Activated naive CD4-positive, alpha-beta T cell treated with anti-CD3 and anti-CD28 coated beads, Interleukin-2, amount 50 U/mL, for 72 hours (primary cell): ENCODE measurements around the gene STK11. TPM values are rescaled to one million over a fixed set of nuclear protein-coding genes. Genes with fewer than 3 reads are reported as not detected.

ENCODE experiments used
- ATAC-seq, 2 donors: fragments of 150-1000 bp; cut with Tn5 transposase; 2 replicates each; pipeline ENCODE4 v1.10.0; 2021; ENCODE audit warnings: mild to moderate bottlenecking in 2 of 2, moderate library complexity in 2 of 2
- DNase-seq, 2 donors: peaks; one replicate each; pipeline ENCODE4 v3.0.0; 2021 to 2022; ENCODE audit warnings: low spot score in 2 of 2
- H3K27ac Mint-ChIP-seq, 2 donors: one replicate each; pipeline ENCODE4 v1.8.0; 2022; ENCODE audit warnings: mild to moderate bottlenecking in 2 of 2, mixed read lengths in 2 of 2
- H3K36me3 Mint-ChIP-seq, 2 donors: one replicate each; pipeline ENCODE4 v1.8.0; 2022; ENCODE audit warnings: mixed read lengths in 2 of 2
- H3K9me3 Mint-ChIP-seq, 2 donors: one replicate each; pipeline ENCODE4 v1.8.0; 2022; ENCODE audit warnings: mixed read lengths in 2 of 2
- total RNA-seq, 2 donors: library from RNA; stranded (reverse); gene quantifications; one replicate each; pipeline ENCODE4 v1.2.3, GENCODE V29; 2022

Gene STK11
- total RNA-seq, 2 donors from 2014 or later = 73.1 to 86.4 TPM

DNA sequence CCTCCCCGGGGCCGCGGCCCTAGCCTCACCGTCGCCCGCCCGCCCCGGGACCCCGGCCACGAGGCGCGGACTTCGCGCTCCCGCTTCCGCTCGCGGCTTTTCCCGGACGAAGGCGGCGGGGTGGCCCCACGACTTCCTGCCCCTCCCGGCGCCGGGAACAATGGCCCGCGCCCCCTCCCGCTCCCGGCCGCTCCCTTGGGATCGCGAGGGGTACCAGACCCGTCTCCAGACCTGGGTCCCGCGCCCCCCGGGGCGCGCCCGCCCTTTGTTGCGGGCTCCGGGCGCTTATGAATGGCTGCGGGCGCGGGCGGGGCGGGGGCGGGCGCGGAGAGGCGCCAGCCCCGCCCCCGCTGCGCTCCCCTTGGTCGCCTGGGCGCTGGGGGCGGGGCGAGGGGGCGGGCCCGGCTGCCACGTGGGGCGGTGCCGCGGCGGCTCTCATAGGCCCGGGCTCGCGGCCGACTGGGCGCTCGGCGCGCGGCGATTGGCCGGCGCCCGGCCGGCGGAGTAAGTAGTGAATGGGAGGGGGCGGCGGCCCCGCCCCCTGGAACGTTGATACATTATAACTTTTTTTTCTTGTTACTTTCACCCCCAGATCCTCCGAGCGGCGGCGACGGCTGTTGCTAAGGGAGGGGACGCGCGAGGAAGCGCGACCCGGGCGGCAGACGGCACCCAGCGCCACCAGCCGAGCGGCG, 43.9 kb downstream of the STK11 start:
- Mint-ChIP-seq H3K36me3 (peaks cover 13 to 15% of the 10 kb centered on the region in 2 donors), H3K27ac (peak overlapping the region; percentile 69 to 93), H3K9me3 (no peaks in the 10 kb centered on the region)
- peak; percentile 43 to 60 for ATAC-seq
- peak; percentile 90 to 97 for DNase-seq

DNA sequence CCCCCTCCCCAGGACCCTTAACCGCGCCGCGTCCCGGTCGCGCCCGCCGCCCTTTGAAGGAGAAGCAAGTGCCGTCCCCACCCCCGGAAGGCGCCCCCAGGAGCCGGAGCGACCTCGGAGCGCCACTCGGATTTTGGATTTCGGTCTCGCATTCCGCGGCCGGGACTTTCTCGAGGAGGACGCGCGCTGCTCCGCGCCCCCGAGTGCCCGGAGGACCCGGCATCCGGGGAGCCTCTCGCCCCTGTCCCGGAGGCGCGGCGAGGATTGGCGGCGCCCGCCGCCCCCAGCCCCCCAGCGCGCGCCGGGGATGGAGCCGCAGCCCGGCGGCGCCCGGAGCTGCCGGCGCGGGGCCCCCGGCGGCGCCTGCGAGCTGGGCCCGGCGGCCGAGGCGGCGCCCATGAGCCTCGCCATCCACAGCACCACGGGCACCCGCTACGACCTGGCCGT, 44.4 kb downstream of the STK11 start:
- Mint-ChIP-seq H3K9me3 (no peaks in the 10 kb centered on the region), H3K27ac (peak overlapping the region in 1 of 2 donors; percentile 69), H3K36me3 (peaks cover 15 to 18% of the 10 kb centered on the region in 2 donors)
- ATAC-seq (no peak), DNase-seq (no peak)

DNA sequence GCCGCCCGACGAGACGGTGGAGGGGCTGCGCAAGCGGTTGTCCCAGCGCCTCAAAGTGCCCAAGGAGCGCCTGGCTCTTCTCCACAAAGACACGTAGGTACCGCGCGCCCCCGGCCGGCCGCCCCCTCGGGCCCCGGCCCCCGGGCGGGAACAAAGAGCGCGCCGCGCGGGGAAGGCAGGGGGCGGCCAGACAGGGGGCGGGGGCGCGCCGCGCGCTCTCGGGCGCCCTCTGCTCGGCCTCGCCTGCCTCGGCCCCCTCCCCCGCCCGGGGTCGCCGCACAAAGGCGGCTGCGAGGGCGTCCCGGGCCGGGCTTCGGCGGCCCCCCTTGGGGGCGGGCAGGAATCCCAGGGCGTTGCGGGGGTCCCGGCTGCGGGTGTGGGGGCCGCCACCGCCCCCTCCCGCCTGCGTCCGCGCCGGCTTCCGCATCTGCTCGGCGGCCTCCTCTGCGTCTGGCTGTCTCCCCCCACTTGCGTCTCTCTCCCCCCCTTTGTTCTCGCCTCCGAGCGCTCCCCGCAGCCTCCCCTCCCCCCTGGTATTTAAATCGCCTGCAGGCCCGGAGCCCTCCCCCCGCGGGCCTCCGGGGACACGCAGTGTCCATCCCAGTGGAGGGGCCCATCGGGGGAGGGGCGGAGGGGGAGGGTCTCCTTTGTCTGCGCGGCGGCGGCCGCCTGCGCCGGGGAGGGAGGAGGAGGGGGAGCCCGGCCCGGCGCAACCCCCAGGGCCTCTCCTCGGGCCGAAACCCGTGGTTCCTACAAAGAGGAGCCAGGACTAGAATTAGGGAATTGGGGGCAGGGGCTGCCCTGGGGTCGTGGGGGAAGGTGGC, 45.1 kb downstream of the STK11 start:
- DNase-seq (no peak), ATAC-seq (no peak)
- H3K9me3 Mint-ChIP-seq = no peaks in the 10 kb centered on the region
- peaks cover 15 to 20% of the 10 kb centered on the region in 2 donors for H3K36me3 Mint-ChIP-seq
- peak overlapping the region; percentile 92 to 95 for H3K27ac Mint-ChIP-seq

DNA sequence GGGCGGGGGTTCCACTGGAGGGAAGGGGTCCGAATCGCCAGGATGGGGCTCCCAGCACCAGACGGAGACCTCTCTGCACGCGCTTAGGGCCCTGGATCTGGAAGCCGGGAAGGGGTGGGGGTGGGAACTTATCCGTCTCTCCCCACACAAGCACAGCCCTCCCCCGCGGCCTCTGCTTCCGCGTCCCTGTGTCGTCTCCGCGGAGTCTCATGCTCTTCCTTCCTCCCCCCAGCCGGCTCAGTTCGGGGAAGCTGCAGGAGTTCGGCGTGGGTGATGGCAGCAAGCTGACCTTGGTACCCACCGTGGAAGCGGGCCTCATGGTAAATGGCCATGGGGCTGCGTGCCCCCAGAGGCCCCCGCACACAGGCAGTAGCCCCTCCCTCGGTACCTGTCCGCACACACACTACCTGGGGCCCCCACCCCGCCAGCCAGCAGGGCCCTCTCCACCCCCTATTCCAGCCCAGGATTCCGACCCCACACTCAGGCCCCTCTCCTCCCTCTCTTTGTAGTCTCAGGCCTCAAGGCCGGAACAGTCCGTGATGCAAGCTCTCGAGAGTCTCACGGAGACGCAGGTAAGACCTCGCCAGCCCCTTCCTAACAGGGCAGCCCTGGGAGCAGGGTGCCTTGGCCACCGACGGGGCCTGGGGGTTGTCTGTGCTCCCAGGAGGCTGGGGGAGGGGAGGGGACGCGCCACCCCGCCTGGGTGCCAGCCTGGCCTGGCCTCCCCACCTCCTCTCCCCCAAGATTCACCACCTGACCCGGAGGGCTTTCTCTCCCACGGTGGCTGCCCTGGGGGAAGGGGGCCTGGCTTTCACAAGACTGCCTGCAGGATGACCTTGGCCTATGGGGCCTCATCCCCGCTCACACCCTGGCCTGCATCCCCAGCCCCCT, 46.0 kb downstream of the STK11 start:
- Mint-ChIP-seq H3K27ac (peak overlapping the region; percentile 92 to 95), H3K9me3 (no peaks in the 10 kb centered on the region), H3K36me3 (peaks cover 15 to 20% of the 10 kb centered on the region in 2 donors)
- DNase-seq (peak; percentile 64 to 73), ATAC-seq (peak in 1 of 2 donors; percentile 1)

DNA sequence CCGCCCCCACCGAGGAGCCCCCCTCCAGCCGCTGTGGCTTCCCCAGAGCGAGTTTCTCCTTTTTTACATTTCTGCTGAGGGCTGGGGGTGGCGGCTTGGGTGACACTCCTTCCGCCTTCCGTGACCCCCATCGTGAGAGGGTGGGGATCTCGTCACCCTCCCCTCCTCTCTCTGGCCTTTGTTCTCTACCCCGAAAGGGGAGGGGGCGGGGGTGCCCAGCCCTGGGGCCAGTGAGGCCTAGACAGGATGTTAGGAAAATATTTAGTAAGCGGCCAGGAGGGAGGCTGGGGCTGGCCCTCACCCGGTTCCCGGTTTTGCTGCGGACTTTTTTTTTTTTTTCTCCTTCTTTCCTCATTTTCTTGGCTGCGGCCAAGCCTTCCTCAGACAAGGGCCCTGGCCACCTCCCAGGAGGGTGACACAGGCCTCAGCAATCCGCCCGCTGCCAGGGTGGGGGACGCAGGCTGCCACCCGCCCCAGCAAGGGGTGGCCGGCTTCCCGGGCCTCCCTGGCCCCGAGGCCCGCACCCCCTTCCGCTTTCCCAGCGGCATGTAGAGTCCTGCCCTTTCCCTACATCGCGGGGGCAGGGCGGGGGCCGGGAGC, 46.7 kb downstream of the STK11 start:
- ATAC-seq (peak; percentile 9 to 39), DNase-seq (peak; percentile 63 to 90)
- Mint-ChIP-seq H3K9me3 (no peaks in the 10 kb centered on the region), H3K36me3 (peaks cover 15 to 20% of the 10 kb centered on the region in 2 donors), H3K27ac (peak overlapping the region; percentile 60 to 92)

DNA sequence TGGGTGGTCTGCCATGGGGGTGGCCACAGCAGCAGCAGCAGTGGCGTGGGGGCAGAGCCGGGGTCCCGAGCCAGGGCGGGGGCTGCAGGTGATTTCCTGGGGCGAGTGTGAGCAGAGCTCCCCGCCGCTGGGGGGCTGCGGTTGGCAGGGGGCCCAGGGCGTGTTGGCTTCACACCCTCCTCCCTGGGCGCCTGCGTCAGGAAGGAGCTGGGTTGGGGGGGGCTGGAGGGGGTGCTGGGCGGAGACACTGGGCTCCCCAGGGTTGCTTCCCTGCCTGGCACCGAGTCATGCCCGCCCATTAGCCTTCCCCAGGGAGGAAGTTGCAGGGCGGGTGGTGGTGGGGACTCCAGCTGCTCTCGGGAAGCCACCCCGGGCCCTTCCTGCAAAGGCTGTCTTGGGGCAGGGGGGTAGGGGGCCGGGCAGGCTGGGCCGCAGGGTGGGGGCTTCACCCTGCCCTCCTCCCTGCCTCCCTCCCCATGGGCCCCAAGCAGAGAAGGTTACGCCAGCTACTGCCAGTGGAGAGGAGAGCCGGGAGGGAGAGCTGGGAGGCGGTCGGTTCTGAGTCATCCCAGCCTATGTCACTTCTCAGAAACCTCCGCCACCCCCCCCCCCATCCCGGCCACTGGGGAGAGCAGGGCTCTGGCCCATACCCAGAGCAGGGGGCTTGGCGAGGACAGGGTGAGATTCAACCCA, 47.4 kb downstream of the STK11 start:
- peak; percentile 60 to 90 for DNase-seq
- Mint-ChIP-seq H3K9me3 (no peaks in the 10 kb centered on the region), H3K36me3 (peaks cover 20% of the 10 kb centered on the region in 2 donors), H3K27ac (peak overlapping the region; percentile 89 to 92)
- ATAC-seq = peak; percentile 30 to 57

DNA sequence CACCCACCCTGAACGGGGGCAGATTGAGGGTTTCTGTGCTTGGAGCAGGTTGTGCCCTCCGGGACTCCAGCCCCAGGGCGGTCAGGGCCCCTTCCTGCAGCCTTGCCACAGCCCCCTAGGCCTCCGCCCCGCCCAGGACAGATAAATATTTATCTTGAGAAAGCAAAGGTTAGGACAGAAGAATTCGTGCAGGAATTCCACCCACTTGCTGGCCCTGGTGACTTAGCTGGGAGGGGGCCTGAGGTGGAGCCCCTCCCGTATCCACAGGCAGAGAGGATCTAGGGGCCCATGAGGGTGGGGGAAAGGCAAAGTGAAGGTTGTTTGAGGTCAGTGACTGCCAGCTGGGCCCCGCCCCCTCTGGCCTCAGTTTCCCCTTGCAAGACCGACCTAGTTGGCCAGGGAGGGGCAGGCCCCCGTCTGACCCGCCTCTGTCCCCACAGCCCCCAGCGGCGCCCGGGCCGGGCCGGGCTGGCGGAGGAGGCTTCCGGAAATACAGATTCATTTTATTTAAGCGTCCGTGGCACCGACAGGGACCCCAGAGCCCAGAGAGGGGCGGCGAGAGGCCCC, 48.0 kb downstream of the STK11 start:
- H3K36me3 Mint-ChIP-seq = peaks cover 20% of the 10 kb centered on the region in 2 donors
- peak overlapping the region; percentile 89 to 92 for H3K27ac Mint-ChIP-seq
- no peaks in the 10 kb centered on the region for H3K9me3 Mint-ChIP-seq
- ATAC-seq = no peak
- no peak for DNase-seq

DNA sequence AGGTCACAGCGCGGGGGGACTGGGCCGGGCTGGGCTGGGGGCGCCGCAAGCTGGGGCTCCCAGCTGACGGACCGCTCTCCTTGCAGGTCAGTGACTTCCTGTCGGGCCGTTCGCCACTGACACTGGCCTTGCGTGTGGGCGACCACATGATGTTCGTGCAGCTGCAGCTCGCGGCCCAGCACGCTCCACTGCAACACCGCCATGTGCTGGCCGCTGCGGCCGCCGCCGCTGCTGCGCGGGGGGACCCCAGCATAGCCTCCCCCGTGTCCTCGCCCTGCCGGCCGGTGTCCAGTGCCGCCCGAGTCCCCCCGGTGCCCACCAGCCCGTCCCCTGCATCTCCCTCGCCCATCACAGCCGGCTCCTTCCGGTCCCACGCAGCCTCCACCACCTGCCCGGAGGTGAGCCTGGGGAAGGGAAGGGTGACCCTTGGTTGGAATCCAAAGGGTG, 48.5 kb downstream of the STK11 start:
- ATAC-seq = no peak
- DNase-seq = no peak
- Mint-ChIP-seq H3K36me3 (peaks cover 20 to 23% of the 10 kb centered on the region in 2 donors), H3K9me3 (no peaks in the 10 kb centered on the region), H3K27ac (peak overlapping the region in 1 of 2 donors; percentile 92)

DNA sequence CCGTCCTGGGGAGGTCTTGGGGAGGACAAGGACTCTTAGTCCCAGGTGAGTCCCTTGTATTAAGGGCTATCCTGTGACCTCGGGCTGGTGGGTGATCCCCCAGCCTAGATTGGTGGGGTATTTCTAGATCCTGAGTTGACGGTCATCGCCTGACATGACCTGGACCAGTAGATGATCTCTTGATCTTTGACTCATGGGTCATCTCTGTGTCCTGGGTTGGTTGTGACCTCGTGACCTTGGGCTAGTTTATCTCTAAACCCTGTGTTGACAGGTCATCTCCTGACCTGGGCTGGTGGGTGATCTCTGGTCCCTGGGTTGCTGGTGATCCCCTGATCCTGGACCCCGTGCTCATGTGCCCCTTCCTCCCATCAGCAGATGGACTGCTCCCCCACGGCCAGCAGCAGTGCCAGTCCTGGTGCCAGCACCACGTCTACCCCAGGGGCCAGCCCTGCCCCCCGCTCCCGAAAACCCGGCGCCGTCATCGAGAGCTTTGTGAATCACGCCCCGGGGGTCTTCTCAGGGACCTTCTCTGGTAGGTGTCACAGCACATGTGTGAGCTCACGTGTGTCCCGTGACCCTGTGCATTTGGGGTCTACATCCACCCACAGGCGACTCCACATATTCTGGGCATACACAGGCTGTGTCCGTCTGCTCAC, 49.1 kb downstream of the STK11 start:
- H3K36me3 Mint-ChIP-seq = peaks cover 20 to 28% of the 10 kb centered on the region in 2 donors
- H3K27ac Mint-ChIP-seq = peak overlapping the region; percentile 29 to 92
- ATAC-seq (no peak), DNase-seq (no peak)
- H3K9me3 Mint-ChIP-seq = no peaks in the 10 kb centered on the region

DNA sequence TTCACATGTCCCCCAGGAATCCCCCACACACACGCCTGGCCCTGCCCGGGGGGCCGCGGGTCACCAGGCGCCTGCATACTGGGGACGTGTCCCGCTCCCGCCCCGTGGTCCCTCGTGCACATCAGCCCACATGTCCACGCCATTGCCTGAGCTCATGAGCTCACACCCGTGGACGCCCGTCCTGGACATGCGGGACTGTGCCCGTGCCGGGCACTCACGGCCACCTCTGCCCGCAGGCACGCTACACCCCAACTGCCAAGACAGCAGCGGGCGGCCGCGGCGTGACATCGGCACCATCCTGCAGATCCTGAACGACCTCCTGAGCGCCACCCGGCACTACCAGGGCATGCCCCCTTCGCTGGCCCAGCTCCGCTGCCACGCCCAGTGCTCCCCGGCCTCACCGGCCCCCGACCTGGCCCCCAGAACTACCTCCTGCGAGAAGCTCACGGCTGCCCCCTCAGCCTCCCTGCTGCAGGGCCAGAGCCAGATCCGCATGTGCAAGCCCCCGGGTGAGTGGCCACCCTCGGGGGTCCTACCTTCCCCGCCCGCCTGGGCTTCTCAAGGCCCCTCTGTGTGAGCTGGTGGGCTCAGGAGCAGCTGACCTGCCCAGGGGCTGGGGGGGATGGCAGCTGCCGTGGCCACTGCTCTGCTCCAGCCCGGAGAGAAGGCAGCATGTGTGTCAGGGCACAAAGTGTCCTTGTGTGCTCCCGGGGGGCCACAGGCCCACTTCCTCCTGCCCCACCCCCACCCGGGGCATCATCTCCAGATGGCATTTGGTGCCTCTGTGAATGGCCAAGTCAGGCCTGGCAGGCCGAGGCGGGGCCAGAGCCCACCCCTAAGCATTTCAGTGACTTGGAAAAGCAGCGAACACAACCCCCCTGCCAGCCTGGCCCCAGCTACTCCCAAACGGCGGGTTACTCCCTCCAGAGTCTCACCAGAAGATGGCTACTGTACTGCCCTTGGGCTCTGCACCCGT, 49.9 kb downstream of the STK11 start:
- Mint-ChIP-seq H3K9me3 (no peaks in the 10 kb centered on the region), H3K27ac (peak overlapping the region in 1 of 2 donors; percentile 92), H3K36me3 (peaks cover 20 to 32% of the 10 kb centered on the region in 2 donors)
- DNase-seq (no peak), ATAC-seq (no peak)

DNA sequence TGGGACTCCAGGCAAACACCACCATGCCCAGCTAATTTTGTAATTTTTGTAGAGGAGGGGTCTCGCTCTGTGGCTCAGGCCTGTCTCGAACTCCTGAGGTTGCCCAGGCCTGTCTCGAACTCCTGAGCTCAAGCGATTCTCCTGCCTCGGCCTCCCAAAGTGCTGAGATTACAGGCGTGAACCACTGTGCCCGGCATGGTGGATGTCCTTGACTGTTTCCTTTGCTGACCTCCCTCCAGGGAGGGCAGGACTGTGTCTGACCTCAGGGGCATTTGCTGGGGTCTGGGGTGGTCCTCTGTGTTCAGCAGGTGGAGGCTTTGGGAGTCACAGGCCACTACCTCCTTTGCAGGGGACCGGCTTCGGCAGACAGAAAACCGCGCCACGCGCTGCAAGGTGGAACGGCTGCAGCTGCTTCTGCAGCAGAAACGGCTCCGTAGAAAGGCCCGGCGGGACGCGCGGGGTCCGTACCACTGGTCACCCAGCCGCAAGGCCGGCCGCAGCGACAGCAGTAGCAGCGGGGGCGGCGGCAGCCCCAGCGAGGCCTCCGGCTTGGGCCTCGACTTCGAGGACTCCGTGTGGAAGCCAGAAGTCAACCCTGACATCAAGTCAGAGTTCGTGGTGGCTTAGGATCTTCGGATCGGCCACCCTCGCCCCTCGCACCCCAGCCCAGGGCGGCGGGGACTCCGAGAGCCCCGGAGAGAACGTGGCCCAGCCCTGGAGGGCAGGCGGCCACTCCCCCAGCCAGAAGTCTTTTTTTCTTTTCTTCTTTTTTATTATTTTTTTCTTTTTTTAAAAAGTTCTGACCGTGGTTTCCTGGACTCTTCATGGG, 51.3 kb downstream of the STK11 start:
- no peak for DNase-seq
- ATAC-seq = no peak
- Mint-ChIP-seq H3K9me3 (no peaks in the 10 kb centered on the region), H3K36me3 (peaks cover 21 to 30% of the 10 kb centered on the region in 2 donors), H3K27ac (no peak overlapping the region)

DNA sequence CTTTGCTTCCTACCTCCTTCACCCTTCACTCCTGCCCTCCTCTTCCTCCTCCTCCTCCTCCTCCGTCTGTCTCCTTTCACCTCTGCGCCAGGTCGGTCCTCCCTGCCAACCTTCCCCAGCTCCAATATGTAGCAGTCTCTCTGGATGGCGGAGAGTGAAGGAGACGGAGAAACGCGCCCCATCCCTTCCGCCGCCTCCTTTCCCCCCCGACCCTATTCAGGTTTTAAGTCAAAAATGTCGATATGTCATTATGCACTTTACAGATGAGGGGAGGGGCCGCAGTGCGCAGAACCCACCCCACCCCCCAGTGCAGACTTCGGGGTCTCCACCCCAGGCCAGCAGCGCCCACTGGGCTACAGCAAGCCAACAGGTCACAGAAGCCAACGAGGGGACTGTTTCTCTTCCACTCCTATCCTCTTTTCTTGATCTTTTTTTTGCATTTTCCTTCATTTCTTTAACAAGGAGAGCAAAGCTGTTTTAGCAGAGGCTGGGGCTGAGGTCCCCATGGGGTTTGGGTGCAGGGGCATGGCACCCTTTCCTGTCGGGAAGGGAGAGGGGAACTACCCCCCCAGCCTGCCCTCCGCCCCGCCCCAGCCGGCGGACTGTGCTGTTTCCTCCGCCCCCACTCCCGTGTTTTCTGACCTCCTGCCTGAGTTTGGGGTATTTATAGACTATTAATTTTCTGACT, 52.0 kb downstream of the STK11 start:
- Mint-ChIP-seq H3K27ac (peak overlapping the region; percentile 68 to 96), H3K36me3 (peaks cover 16 to 31% of the 10 kb centered on the region in 2 donors), H3K9me3 (no peaks in the 10 kb centered on the region)
- no peak for DNase-seq
- ATAC-seq = no peak

DNA sequence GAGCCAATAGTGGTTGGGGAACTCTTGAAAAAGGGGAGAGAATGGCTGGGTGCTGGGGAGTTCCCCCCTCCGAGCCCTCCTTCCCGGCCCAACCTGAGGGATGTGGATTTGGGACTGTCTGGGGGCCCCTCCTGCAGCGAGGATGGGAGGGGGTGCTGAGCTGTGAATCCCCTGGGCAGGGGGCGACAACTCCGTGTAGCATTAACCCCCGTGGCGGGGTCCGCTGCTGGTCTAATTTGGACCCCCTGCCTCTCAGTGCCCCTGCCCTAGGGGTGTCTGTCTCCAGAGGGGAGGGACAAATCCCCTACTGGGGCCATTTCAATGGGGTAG, 52.5 kb downstream of the STK11 start:
- no peak for DNase-seq
- Mint-ChIP-seq H3K36me3 (peaks cover 16 to 31% of the 10 kb centered on the region in 2 donors), H3K27ac (peak overlapping the region; percentile 68 to 96), H3K9me3 (no peaks in the 10 kb centered on the region)
- no peak for ATAC-seq
